DOHH2 (cell line): ENCODE results near the gene HPS3.

Experiments used
- H3F3A ChIP-seq: fragments of 200-600 bp; sonication (generic), shearing (Covaris generic); 2 replicates; pipeline ENCODE4 v1.6.0; 2016; ENCODE audit warnings: antibody characterized with exemption, mild to moderate bottlenecking; ENCODE audit not compliant: control insufficient read depth, insufficient read depth
- H3K27ac ChIP-seq: fragments of 200-600 bp; sonication (generic); 2 replicates; pipeline ENCODE4 v1.5.1; 2014; ENCODE audit warnings: low read depth, mild to moderate bottlenecking, low read length, moderate library complexity
- H3K27me3 ChIP-seq: fragments of 200-600 bp; sonication (generic); 2 replicates; pipeline ENCODE4 v1.6.1; 2014; ENCODE audit warnings: mild to moderate bottlenecking, low read length, mixed read lengths; ENCODE audit not compliant: control insufficient read depth
- H3K36me3 ChIP-seq: fragments of 200-600 bp; sonication (generic); 2 replicates; pipeline ENCODE4 v1.6.1; 2014; ENCODE audit warnings: mild to moderate bottlenecking, low read length, moderate library complexity, mixed read lengths; ENCODE audit not compliant: control insufficient read depth
- H3K4me1 ChIP-seq: fragments of 200-600 bp; sonication (generic); 2 replicates; pipeline ENCODE4 v1.6.1; 2014; ENCODE audit warnings: mild to moderate bottlenecking, low read length, mixed read lengths; ENCODE audit not compliant: control insufficient read depth
- H3K4me2 ChIP-seq: fragments of 200-600 bp; sonication (generic); 2 replicates; pipeline ENCODE4 v1.6.0; 2014; ENCODE audit warnings: mild to moderate bottlenecking, low read length, moderate library complexity
- H3K4me3 ChIP-seq: fragments of 200-600 bp; sonication (generic); 2 replicates; pipeline ENCODE4 v1.5.1; 2014; ENCODE audit warnings: mild to moderate bottlenecking, low read length, mixed read lengths
- H3K79me2 ChIP-seq: fragments of 200-600 bp; sonication (generic); 2 replicates; pipeline ENCODE4 v1.6.1; 2014; ENCODE audit warnings: mild to moderate bottlenecking, low read length, mixed read lengths; ENCODE audit not compliant: control insufficient read depth
- H3K9me2 ChIP-seq: fragments of 200-600 bp; sonication (generic); replicated peaks from 2 replicates; pipeline ENCODE4 v1.6.1; 2014; ENCODE audit warnings: mild to moderate bottlenecking, low read length, mixed read lengths; ENCODE audit not compliant: control insufficient read depth
- H3K9me3 ChIP-seq: fragments of 200-600 bp; sonication (generic); 2 replicates; pipeline ENCODE4 v1.6.1; 2014; ENCODE audit warnings: antibody characterized with exemption, low read length, mixed read lengths; ENCODE audit not compliant: control insufficient read depth, insufficient read depth
- H4K20me1 ChIP-seq: fragments of 200-600 bp; sonication (generic); 2 replicates; pipeline ENCODE4 v1.6.0; 2014; ENCODE audit warnings: low read depth, mild to moderate bottlenecking, antibody characterized with exemption, low read length, moderate library complexity; ENCODE audit not compliant: control insufficient read depth, insufficient read depth
- EZH2phosphoT487 ChIP-seq: fragments of 200-600 bp; sonication (generic); IDR thresholded peaks from 2 replicates; pipeline ENCODE4 v1.6.1; 2017; ENCODE audit warnings: borderline replicate concordance, mild to moderate bottlenecking, antibody characterized with exemption, low read length, moderate library complexity, mixed read lengths
- TF ChIP-seq, protein P1 (sequence below): fragments of 200-600 bp; sonication (generic); IDR thresholded peaks from one replicate; pipeline ENCODE4 v1.5.1; 2014; ENCODE audit warnings: antibody characterized with exemption, mild to moderate bottlenecking, low read depth, low read length; ENCODE audit not compliant: poor library complexity, severe bottlenecking

HPS3 gene

DNA sequence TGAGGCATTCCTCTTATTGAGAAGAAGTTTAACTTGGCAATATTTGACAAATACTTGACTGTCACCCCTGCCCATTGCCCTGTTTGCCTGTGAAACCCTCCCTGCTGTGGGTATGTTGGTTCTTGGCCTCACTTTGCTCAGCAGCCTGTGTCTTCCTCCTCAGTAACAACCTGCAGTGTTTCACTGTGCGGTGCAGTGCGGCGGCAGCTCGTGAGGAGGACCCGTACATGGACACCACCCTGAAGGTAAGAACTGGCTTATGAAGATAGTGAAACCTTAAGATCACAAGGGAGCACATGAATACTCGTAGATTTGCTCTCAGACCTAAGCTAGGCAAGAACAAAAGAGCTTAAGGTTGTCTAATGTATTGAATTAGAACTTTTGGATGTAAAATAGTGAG lies 21.0 kb downstream of the HPS3 start:
- Histone ChIP-seq H4K20me1 (no peaks in the 10 kb centered on the region), H3K4me2 (no peak overlapping the region), H3K36me3 (peaks cover 44% of the 10 kb centered on the region)

DNA sequence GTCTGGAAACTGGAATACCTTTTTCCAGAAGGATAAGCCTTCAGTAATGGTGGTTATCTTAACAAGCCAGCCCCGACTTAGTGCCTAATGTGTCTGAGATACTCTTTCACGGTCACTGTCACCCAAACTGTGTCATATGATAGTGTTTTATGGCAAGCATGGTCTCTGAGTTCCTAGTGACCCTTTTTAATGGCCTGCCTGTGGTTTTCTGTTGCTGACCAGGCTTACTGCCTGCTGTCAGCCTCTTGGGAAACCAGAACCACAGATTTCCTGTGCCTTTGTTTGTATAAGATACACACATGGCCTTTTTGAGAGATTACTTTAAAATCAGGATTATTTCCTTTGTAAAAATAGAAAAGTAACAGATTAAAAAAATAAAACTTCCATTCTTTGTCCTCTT lies 22.4 kb downstream of the HPS3 start:
- H3K9me2 ChIP-seq: no peaks in the 10 kb centered on the region
- H4K20me1 ChIP-seq: no peaks in the 10 kb centered on the region
- no peaks in the 10 kb centered on the region for H3F3A ChIP-seq
- no peak overlapping the region for H3K27ac ChIP-seq
- H3K4me3 ChIP-seq: no peak overlapping the region
- no peak overlapping the region for H3K4me2 ChIP-seq
- peaks cover 40% of the 10 kb centered on the region for H3K36me3 ChIP-seq
- H3K79me2 ChIP-seq: no peaks in the 10 kb centered on the region
- H3K4me1 ChIP-seq: no peaks in the 10 kb centered on the region
- H3K27me3 ChIP-seq: no peaks in the 10 kb centered on the region
- TF ChIP-seq EZH2phosphoT487: no peak
- TF ChIP-seq, protein P1, sequence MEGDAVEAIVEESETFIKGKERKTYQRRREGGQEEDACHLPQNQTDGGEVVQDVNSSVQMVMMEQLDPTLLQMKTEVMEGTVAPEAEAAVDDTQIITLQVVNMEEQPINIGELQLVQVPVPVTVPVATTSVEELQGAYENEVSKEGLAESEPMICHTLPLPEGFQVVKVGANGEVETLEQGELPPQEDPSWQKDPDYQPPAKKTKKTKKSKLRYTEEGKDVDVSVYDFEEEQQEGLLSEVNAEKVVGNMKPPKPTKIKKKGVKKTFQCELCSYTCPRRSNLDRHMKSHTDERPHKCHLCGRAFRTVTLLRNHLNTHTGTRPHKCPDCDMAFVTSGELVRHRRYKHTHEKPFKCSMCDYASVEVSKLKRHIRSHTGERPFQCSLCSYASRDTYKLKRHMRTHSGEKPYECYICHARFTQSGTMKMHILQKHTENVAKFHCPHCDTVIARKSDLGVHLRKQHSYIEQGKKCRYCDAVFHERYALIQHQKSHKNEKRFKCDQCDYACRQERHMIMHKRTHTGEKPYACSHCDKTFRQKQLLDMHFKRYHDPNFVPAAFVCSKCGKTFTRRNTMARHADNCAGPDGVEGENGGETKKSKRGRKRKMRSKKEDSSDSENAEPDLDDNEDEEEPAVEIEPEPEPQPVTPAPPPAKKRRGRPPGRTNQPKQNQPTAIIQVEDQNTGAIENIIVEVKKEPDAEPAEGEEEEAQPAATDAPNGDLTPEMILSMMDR: no peak
- H3K9me3 ChIP-seq: no peaks in the 10 kb centered on the region

More for the DNA sequence above, 21.0 kb downstream of the HPS3 start:
- Histone ChIP-seq H3K9me3 (no peaks in the 10 kb centered on the region), H3K79me2 (no peaks in the 10 kb centered on the region), H3K27ac (no peak overlapping the region), H3F3A (no peaks in the 10 kb centered on the region), H3K4me1 (peaks cover 13% of the 10 kb centered on the region), H3K27me3 (no peaks in the 10 kb centered on the region), H3K4me3 (no peak overlapping the region), H3K9me2 (no peaks in the 10 kb centered on the region)
- TF ChIP-seq, protein P1: no peak
- TF ChIP-seq EZH2phosphoT487: no peak

DNA sequence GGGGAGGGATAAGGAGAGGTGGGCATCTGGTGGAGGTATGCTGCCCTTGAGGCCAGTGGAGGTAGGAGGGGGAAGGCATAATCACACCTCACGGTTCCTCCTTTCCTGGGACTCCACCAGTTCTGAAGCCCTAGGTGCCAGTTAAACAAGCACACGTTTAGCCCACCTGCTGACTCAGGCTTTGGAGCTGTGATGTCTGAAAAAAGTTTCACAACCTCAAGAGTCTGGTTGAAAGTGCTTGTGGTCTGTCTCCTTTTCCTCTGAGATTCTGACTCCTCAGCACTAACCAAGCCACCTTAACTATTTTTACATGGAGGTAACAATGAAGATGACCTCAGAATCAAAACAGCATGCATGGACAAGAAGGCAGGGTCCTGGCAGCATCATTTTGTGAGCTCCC lies 23.0 kb downstream of the HPS3 start:
- Histone ChIP-seq H3F3A (no peaks in the 10 kb centered on the region), H3K79me2 (no peaks in the 10 kb centered on the region), H3K4me1 (no peaks in the 10 kb centered on the region), H3K4me2 (no peak overlapping the region), H3K9me2 (no peaks in the 10 kb centered on the region), H3K9me3 (no peaks in the 10 kb centered on the region), H4K20me1 (no peaks in the 10 kb centered on the region), H3K27ac (no peak overlapping the region), H3K27me3 (no peaks in the 10 kb centered on the region), H3K4me3 (no peak overlapping the region), H3K36me3 (peaks cover 41% of the 10 kb centered on the region)
- TF ChIP-seq EZH2phosphoT487: no peak
- TF ChIP-seq, protein P1: no peak

DNA sequence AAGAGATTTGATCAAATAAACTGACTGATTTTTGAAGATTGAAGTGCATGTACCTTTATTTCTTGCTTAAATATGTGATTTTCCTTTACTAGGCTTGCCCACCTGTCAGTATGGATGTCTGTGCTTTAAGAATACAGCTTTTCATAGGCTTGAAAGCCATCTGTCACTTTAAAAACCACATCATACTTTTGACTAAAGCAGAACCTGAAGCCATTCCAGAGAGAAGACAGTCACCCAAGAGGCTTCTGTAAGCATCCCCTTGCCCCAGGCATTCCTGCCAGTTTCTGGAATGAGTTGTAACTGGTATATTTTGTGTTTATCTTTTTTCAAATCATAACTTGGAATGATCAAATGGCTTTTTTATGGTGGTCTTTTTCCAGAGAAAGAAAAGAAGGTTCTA lies 24.0 kb downstream of the HPS3 start:
- no peak for TF ChIP-seq EZH2phosphoT487
- TF ChIP-seq, protein P1: no peak
- Histone ChIP-seq H3K4me3 (no peak overlapping the region), H3K36me3 (peaks cover 48% of the 10 kb centered on the region), H4K20me1 (no peaks in the 10 kb centered on the region), H3F3A (no peaks in the 10 kb centered on the region), H3K4me1 (no peaks in the 10 kb centered on the region), H3K27me3 (no peaks in the 10 kb centered on the region), H3K27ac (no peak overlapping the region), H3K4me2 (no peak overlapping the region), H3K79me2 (no peaks in the 10 kb centered on the region), H3K9me2 (no peaks in the 10 kb centered on the region), H3K9me3 (no peaks in the 10 kb centered on the region)
